ENCODE measurements around the gene TTLL11.

The TTLL11 gene

DNA sequence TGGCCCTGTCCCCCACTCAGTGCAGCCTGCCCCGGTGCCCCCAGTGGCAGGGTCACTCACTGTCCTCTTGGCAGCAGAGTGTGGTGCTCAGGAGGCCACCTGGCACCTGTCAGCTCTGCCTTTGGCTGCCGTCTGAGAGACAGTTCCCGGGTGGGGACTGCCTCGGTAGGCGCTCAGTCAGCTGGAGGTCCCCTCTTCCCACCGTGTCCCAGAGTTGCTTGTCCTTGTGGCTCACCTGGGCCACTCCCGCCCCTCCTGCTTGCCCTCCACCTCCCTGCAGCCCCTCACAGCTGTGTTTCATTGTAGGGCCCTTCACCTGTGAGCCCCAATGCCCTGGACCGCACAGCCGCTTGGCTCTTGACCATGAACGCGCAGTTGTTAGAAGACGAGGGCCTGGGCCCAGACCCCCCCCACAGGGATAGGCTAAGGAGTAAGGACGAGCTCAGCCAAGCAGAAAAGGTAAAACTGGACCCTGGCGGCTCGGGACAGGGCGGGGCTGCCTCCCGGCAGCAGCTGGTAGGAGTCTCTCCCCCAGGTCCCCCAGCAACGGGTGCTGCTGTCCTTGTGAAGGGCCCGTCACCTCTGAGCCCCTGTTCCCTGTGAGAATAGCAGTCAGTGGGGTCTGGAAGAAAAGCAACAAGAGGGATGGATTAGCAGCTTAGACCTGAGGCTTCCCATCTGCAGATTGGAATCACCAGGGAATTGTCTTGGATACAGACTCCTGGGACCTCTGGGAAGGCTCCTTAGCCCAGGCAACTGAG lies 319.0 kb downstream of the TTLL11 start:
- peaks cover 32% of the 10 kb centered on the region for H3K36me3 ChIP-seq (ENCODE audit: control insufficient read depth, insufficient read depth, low read length, severe bottlenecking)
- H3K9me3 ChIP-seq (ENCODE audit: control insufficient read depth, low read length) = peaks cover 10% of the 10 kb centered on the region

DNA sequence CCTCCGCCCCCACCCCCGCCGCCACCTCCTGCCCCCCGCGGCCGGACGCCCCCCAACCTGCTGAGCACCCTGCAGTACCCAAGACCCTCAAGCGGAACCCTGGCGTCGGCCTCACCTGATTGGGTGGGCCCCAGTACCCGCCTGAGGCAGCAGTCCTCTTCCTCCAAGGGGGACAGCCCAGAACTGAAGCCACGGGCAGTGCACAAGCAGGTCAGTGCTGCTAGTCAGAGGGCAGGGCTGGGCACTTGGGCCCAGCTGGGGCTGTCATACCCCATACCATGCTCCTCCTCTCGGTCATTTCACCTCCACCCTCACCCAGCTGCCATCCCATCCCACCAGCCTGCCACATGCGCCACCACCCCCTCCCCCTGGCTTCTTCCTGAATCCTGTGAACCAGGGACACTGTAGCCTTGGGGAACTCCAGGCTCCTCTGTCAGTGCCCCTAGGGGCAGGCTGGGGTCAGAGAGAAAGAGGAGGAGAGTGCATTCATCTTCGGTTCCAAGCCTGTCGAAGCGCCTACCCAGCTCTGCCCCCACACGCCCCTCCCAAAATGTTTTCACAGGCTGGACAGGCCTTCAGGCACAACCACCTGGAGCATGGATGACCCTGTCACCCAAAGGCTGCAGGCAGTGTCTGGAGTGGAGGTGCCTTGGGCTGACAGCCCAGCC lies 319.7 kb downstream of the TTLL11 start:
- Histone ChIP-seq H3K4me3 (ENCODE audit: low read length) (no peak overlapping the region), H3K27me3 (replicated peaks; ENCODE audit: control insufficient read depth, insufficient read depth, low read length) (no peaks in the 10 kb centered on the region), H3K36me3 (ENCODE audit: control insufficient read depth, insufficient read depth, low read length, severe bottlenecking) (peaks cover 36% of the 10 kb centered on the region), H3K9me3 (ENCODE audit: control insufficient read depth, low read length) (peaks cover 8% of the 10 kb centered on the region), H3K4me1 (ENCODE audit: control insufficient read depth, insufficient read depth, low read length) (peaks cover 12% of the 10 kb centered on the region), H3K9ac (ENCODE audit: low read length) (no peak overlapping the region)
- DNase-seq (ENCODE audit: low read depth) = no peak

More for the DNA sequence above, 319.0 kb downstream of the TTLL11 start:
- H3K4me1 ChIP-seq (ENCODE audit: control insufficient read depth, insufficient read depth, low read length) = peaks cover 12% of the 10 kb centered on the region
- H3K4me3 ChIP-seq (ENCODE audit: low read length) = no peak overlapping the region
- H3K9ac ChIP-seq (ENCODE audit: low read length) = no peak overlapping the region
- no peaks in the 10 kb centered on the region for H3K27me3 ChIP-seq (replicated peaks; ENCODE audit: control insufficient read depth, insufficient read depth, low read length)
- no peak for DNase-seq (ENCODE audit: low read depth)

GRCh38 chr9:121772600-121773285 lies 320.4 kb downstream of the TTLL11 start:
- Histone ChIP-seq H3K27me3 (replicated peaks; ENCODE audit: control insufficient read depth, insufficient read depth, low read length) (no peaks in the 10 kb centered on the region), H3K4me1 (ENCODE audit: control insufficient read depth, insufficient read depth, low read length) (peaks cover 12% of the 10 kb centered on the region), H3K4me3 (ENCODE audit: low read length) (no peak overlapping the region), H3K9ac (ENCODE audit: low read length) (no peak overlapping the region), H3K9me3 (ENCODE audit: control insufficient read depth, low read length) (peaks cover 2% of the 10 kb centered on the region), H3K36me3 (ENCODE audit: control insufficient read depth, insufficient read depth, low read length, severe bottlenecking) (peaks cover 29% of the 10 kb centered on the region)
- no peak for DNase-seq (ENCODE audit: low read depth)
